HEK293T (cell line): Measurements from ENCODE around the gene FKBP5.

ENCODE experiments used
- BHLHE40 ChIP-seq: fragments of 450-650 bp; IDR thresholded peaks from 2 replicates; pipeline ENCODE4 v1.6.1; 2016; ENCODE audit warnings: mild to moderate bottlenecking, moderate library complexity, borderline replicate concordance
- ELF4 ChIP-seq: fragments of 450-650 bp; IDR thresholded peaks from 2 replicates; pipeline ENCODE4 v1.6.1; 2017; ENCODE audit warnings: antibody characterized with exemption
- FOXA1 ChIP-seq: fragments of 450-650 bp; IDR thresholded peaks from 2 replicates; pipeline ENCODE4 v1.6.1; 2016; ENCODE audit warnings: mild to moderate bottlenecking
- FOXK2 ChIP-seq: fragments of 450-650 bp; IDR thresholded peaks from 2 replicates; pipeline ENCODE4 v1.6.1; 2016; ENCODE audit warnings: mild to moderate bottlenecking
- FOXM1 ChIP-seq: fragments of 450-650 bp; IDR thresholded peaks from 2 replicates; pipeline ENCODE4 v1.6.1; 2017; ENCODE audit warnings: mild to moderate bottlenecking, borderline replicate concordance
- HDGF ChIP-seq: fragments of 450-650 bp; IDR thresholded peaks from 2 replicates; pipeline ENCODE4 v1.6.1; 2017; ENCODE audit warnings: antibody characterized with exemption, borderline replicate concordance
- L3MBTL2 ChIP-seq: fragments of 450-650 bp; conservative IDR thresholded peaks from 2 replicates; pipeline ENCODE4 v1.6.1; 2016; ENCODE audit warnings: mild to moderate bottlenecking
- LEF1 ChIP-seq: fragments of 450-650 bp; IDR thresholded peaks from 2 replicates; pipeline ENCODE4 v1.6.1; 2017; ENCODE audit warnings: mild to moderate bottlenecking, borderline replicate concordance
- NFRKB ChIP-seq: fragments of 450-650 bp; IDR thresholded peaks from 2 replicates; pipeline ENCODE4 v1.6.1; 2016; ENCODE audit warnings: mild to moderate bottlenecking, moderate library complexity
- PKNOX1 ChIP-seq: fragments of 450-650 bp; IDR thresholded peaks from 2 replicates; pipeline ENCODE4 v1.6.1; 2016
- SP1 ChIP-seq: fragments of 450-650 bp; IDR thresholded peaks from 2 replicates; pipeline ENCODE4 v1.6.1; 2017
- SUZ12 ChIP-seq: fragments of 450-650 bp; IDR thresholded peaks from 2 replicates; pipeline ENCODE4 v1.6.1; 2016; ENCODE audit warnings: mild to moderate bottlenecking
- TARDBP ChIP-seq: fragments of 450-650 bp; IDR thresholded peaks from 2 replicates; pipeline ENCODE4 v1.6.1; 2016
- ZNF384 ChIP-seq: fragments of 450-650 bp; IDR thresholded peaks from 2 replicates; pipeline ENCODE4 v1.6.1; 2016

GRCh38 chr6:35716798-35717197 lies 28.1 kb upstream of the FKBP5 start:
- TF ChIP-seq L3MBTL2 (no peak), TARDBP (no peak), SP1 (no peak), FOXM1 (no peak), BHLHE40 (no peak), FOXA1 (no peak), SUZ12 (no peak), NFRKB (no peak), LEF1 (no peak), FOXK2 (no peak), ELF4 (no peak), ZNF384 (no peak), PKNOX1 (no peak), HDGF (no peak)
